ENCODE measurements around the gene MEP1A. TPM values are rescaled to one million over a fixed set of nuclear protein-coding genes. Genes with fewer than 3 reads are reported as not detected.

Gene MEP1A
- total and polyA plus RNA-seq, 2 donors (not counting 1 experiment from before 2014, with no cell fraction given), result not detected

GRCh38 chr6:46764961-46765360 is 28.2 kb upstream of the MEP1A start:
- Histone ChIP-seq H3K36me3 (replicated peaks in 1 of 2; ENCODE audit: control extremely low read depth in 1 of 2, control insufficient read depth in 1 of 2, extremely low read depth in 1 of 2, insufficient read depth in 2 of 2, low read length in 1 of 2) (no peaks in the 10 kb centered on the region), H3K27ac (ENCODE audit: low read length in 2 of 2) (no peak overlapping the region), H2AFZ (ENCODE audit: insufficient read depth, low read depth, low read length, poor library complexity, severe bottlenecking) (no peak overlapping the region), H3K4me3 (ENCODE audit: control extremely low read depth in 1 of 5, extremely low read depth in 1 of 5, insufficient read depth in 1 of 5, low read depth in 2 of 5, low read length in 4 of 5) (no peak overlapping the region), H3K9ac (ENCODE audit: low read length) (no peak overlapping the region), H3K9me3 (ENCODE audit: control extremely low read depth in 1 of 3, control insufficient read depth in 2 of 3, insufficient read depth in 1 of 3, low read length in 2 of 3) (no peaks in the 10 kb centered on the region), H4K20me1 (ENCODE audit: control insufficient read depth, insufficient read depth, low read length, poor library complexity, severe bottlenecking) (no peaks in the 10 kb centered on the region), H3K4me2 (replicated peaks; ENCODE audit: low read depth, low read length, poor library complexity, severe bottlenecking) (no peak overlapping the region), H3K79me2 (ENCODE audit: control insufficient read depth, insufficient read depth, low read length) (no peaks in the 10 kb centered on the region), H3K27me3 (replicated peaks in 1 of 4; ENCODE audit: control extremely low read depth in 1 of 4, control insufficient read depth in 3 of 4, insufficient read depth in 4 of 4, low read length in 3 of 4) (no peaks in the 10 kb centered on the region), H3K4me1 (ENCODE audit: control insufficient read depth in 2 of 2, insufficient read depth in 2 of 2, low read length in 2 of 2) (no peaks in the 10 kb centered on the region)
- no peak for ATAC-seq (ENCODE audit: low read depth)
- TF ChIP-seq CTCF (IDR thresholded peaks at IDR 0.05) (no peak), EZH2 (IDR thresholded peaks at IDR 0.05; ENCODE audit: borderline replicate concordance, insufficient read depth, low read depth, low read length, poor library complexity, severe bottlenecking) (no peak)
- no peak overlapping the region for H3K4me3 Mint-ChIP-seq
- ChIA-PET CTCF (no interaction called here), POLR2A (no interaction called here)
- H3K9me3 Mint-ChIP-seq (ENCODE audit: insufficient read depth), result no peaks in the 10 kb centered on the region
- no peaks in the 10 kb centered on the region for H3K4me1 Mint-ChIP-seq
- intact Hi-C loops (cut with micrococcal nuclease), result no loop called here
- WGBS (ENCODE audit: insufficient coverage), result 98% methylated on average over 3 of the region's 5 CpGs
- peaks cover 4% of the 10 kb centered on the region for H3K27me3 Mint-ChIP-seq
- H3K27ac Mint-ChIP-seq, result no peak overlapping the region
- no peak for DNase-seq

GRCh38 chr6:46772016-46772415 is 21.2 kb upstream of the MEP1A start:
- intact Hi-C loops (cut with micrococcal nuclease), result no loop called here
- ATAC-seq (ENCODE audit: low read depth), result no peak
- peaks cover 3% of the 10 kb centered on the region for H3K27me3 Mint-ChIP-seq
- no peak overlapping the region for H3K27ac Mint-ChIP-seq
- Histone ChIP-seq H4K20me1 (ENCODE audit: control insufficient read depth, insufficient read depth, low read length, poor library complexity, severe bottlenecking) (no peaks in the 10 kb centered on the region), H3K79me2 (ENCODE audit: control insufficient read depth, insufficient read depth, low read length) (no peaks in the 10 kb centered on the region), H3K27ac (ENCODE audit: low read length in 2 of 2) (no peak overlapping the region), H3K9me3 (ENCODE audit: control extremely low read depth in 1 of 3, control insufficient read depth in 2 of 3, insufficient read depth in 1 of 3, low read length in 2 of 3) (no peaks in the 10 kb centered on the region), H3K4me2 (replicated peaks; ENCODE audit: low read depth, low read length, poor library complexity, severe bottlenecking) (no peak overlapping the region), H2AFZ (ENCODE audit: insufficient read depth, low read depth, low read length, poor library complexity, severe bottlenecking) (no peak overlapping the region), H3K27me3 (replicated peaks in 1 of 4; ENCODE audit: control extremely low read depth in 1 of 4, control insufficient read depth in 3 of 4, insufficient read depth in 4 of 4, low read length in 3 of 4) (no peaks in the 10 kb centered on the region), H3K36me3 (replicated peaks in 1 of 2; ENCODE audit: control extremely low read depth in 1 of 2, control insufficient read depth in 1 of 2, extremely low read depth in 1 of 2, insufficient read depth in 2 of 2, low read length in 1 of 2) (no peaks in the 10 kb centered on the region), H3K9ac (ENCODE audit: low read length) (no peak overlapping the region), H3K4me3 (ENCODE audit: control extremely low read depth in 1 of 5, extremely low read depth in 1 of 5, insufficient read depth in 1 of 5, low read depth in 2 of 5, low read length in 4 of 5) (no peak overlapping the region), H3K4me1 (ENCODE audit: control insufficient read depth in 2 of 2, insufficient read depth in 2 of 2, low read length in 2 of 2) (no peaks in the 10 kb centered on the region)
- TF ChIP-seq CTCF (IDR thresholded peaks at IDR 0.05) (no peak), EZH2 (IDR thresholded peaks at IDR 0.05; ENCODE audit: borderline replicate concordance, insufficient read depth, low read depth, low read length, poor library complexity, severe bottlenecking) (no peak)
- no peak overlapping the region for H3K4me3 Mint-ChIP-seq
- POLR2A ChIA-PET, result no interaction called here
- peaks cover 5% of the 10 kb centered on the region for H3K4me1 Mint-ChIP-seq
- WGBS (ENCODE audit: insufficient coverage), result no CpG with 5 or more reads among the region's 1 CpG
- no peak for DNase-seq
- CTCF ChIA-PET, result no interaction called here
- H3K9me3 Mint-ChIP-seq (ENCODE audit: insufficient read depth), result no peaks in the 10 kb centered on the region
